IPS-15b (cell line): ENCODE results near the gene SLC39A11.
"Not testable (repeated sequence)": the region's sequence is repeated elsewhere in the genome, so short reads cannot be mapped to it uniquely, and the experiment has no call there.

Experiments used
- H3K27me3 ChIP-seq: one replicate; pipeline ENCODE4 v1.6.1; 2013; ENCODE audit warnings: low read length; ENCODE audit not compliant: control insufficient read depth, insufficient read depth
- H3K36me3 ChIP-seq: one replicate; pipeline ENCODE4 v1.6.1; 2013; ENCODE audit warnings: low read length; ENCODE audit not compliant: control insufficient read depth, insufficient read depth
- H3K4me1 ChIP-seq: one replicate; pipeline ENCODE4 v1.6.1; 2013; ENCODE audit warnings: mild to moderate bottlenecking, low read length; ENCODE audit not compliant: control insufficient read depth, insufficient read depth
- H3K4me3 ChIP-seq: one replicate; pipeline ENCODE4 v1.5.1; 2013; ENCODE audit warnings: low read depth, low read length
- H3K9ac ChIP-seq: one replicate; pipeline ENCODE4 v1.6.1; 2013; ENCODE audit warnings: low read depth, mild to moderate bottlenecking, low read length
- H3K9me3 ChIP-seq: one replicate; pipeline ENCODE4 v1.6.1; 2013; ENCODE audit warnings: mild to moderate bottlenecking, low read length; ENCODE audit not compliant: control insufficient read depth, insufficient read depth

The SLC39A11 gene

DNA sequence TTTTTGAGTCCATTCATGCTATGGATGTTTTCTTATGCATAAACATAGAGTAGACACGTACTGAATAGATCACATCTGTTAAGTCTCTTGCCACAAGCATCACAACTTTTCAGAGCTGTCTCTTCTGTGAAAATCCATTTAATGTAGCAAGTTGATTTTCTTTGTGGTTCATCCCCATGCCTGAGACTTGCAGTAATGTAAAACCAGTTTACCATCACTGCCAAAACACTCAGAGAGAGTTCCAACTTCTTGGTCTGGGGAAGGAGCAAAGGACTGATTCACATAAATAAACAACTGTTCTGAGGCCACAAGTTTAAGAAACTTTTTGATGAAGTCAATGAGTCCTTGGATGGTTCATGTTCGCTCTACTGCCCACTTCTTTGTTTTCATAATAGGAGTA, 24.8 kb downstream of the SLC39A11 start:
- not testable (repeated sequence) for H3K4me1 ChIP-seq, H3K9me3 ChIP-seq, H3K27me3 ChIP-seq, H3K36me3 ChIP-seq, H3K4me3 ChIP-seq, H3K9ac ChIP-seq

DNA sequence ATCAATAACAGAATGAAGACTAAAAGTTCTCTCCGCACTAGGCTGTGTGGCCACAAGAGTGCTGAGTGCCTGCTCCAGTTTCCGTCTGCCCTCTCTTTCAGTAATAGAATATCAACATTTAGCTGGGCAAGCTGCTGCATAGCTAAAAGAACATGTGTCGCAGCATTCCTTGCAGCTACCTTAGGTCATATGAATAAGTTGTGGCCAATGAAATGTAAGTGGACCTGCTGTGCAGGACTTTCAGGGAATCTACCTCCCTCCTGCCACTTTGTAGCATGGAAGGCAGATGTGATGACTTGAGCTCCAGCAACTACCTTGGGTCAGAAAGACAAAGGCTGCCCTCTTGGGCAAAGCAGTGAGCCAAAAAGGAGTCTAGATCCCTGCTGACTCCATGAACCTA, 25.4 kb downstream of the SLC39A11 start:
- H3K27me3 ChIP-seq = no peaks in the 10 kb centered on the region
- H3K4me1 ChIP-seq = no peaks in the 10 kb centered on the region
- no peak overlapping the region for H3K9ac ChIP-seq
- H3K9me3 ChIP-seq = peaks cover 4% of the 10 kb centered on the region
- no peak overlapping the region for H3K4me3 ChIP-seq
- H3K36me3 ChIP-seq = no peaks in the 10 kb centered on the region

DNA sequence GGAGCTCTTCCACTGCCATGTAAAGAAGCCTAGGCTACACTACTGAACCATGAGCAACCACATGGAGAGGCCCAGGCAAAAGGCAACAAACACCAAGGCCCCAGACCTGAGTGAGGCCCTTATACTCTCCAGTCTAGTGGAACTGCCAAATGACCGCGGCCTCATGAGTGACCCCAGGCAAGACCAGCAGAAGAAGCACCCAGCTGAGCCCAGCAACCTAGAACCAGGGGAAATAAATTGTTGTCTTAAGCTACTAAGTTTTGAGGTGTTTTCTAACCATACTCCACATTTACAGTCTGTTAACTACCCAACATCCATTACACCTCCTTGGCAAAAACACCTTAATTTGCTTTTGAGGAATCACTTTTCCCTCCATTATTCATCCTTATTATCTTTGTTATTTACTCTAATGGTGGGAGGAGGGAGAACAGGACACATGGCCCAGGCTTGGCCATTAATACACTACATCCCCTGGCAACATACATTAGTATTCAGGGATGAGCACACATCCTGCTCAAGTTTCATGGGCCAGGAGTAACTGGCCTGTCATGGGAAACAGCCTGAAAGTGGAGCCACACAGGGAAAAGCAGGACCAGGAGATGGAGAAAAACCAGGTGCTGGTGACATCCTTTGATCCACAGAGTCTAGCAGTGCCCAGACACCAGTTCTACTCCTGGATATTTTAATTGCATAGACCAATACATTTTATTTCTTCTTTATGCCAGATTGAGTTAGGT, 26.2 kb downstream of the SLC39A11 start:
- H3K9ac ChIP-seq = no peak overlapping the region
- H3K9me3 ChIP-seq = peaks cover 4% of the 10 kb centered on the region
- H3K27me3 ChIP-seq = no peaks in the 10 kb centered on the region
- no peaks in the 10 kb centered on the region for H3K4me1 ChIP-seq
- no peaks in the 10 kb centered on the region for H3K36me3 ChIP-seq
- no peak overlapping the region for H3K4me3 ChIP-seq

- Histone ChIP-seq H3K4me3 (no peak overlapping the region), H3K9ac (no peak overlapping the region), H3K27me3 (no peaks in the 10 kb centered on the region), H3K4me1 (no peaks in the 10 kb centered on the region), H3K9me3 (no peaks in the 10 kb centered on the region), H3K36me3 (no peaks in the 10 kb centered on the region)
Measured at GRCh38 chr17:73065376-73065775, 27.1 kb downstream of the SLC39A11 start.

DNA sequence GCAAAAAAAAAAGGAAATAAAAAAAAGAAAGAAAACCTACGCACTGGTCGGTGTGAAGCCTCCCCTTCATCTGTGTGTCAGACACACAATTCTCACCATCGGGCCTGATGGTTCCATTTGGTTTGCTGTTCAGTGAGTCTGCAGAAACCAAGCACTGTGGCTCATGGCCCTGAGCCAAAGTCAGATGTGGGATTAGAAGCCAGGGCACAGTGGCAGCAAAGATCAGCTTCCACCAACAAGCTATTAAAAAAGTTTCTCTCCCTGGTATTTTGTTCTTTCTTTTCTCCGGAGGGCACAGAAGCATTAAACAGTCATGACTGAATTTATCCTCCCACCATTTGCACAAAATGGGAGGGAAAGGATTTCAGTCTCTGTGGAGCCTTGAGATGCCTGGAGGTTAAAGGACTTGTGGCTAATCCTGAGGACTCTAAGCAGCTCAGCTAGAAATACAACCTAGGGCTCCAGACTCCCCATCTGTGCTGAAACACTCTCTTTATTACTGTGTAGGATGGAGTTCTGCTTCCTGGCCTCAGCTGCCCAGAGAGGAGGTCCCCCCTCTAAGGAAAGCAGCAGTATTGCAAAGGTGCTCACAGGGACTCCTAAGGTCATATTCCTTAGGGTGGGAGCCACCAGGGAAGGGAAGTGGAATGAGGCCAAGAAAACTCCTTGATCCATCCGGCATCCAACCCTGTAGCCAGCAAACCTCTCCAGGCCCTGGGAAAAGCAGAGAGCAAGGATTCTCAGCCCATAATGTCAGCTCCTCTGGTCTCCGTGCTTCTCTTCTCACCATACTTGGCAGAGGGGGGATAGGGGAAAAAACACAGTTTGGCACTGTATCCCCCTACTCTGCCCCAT, 28.2 kb downstream of the SLC39A11 start:
- no peaks in the 10 kb centered on the region for H3K9me3 ChIP-seq
- no peaks in the 10 kb centered on the region for H3K36me3 ChIP-seq
- no peak overlapping the region for H3K9ac ChIP-seq
- H3K4me3 ChIP-seq = no peak overlapping the region
- no peaks in the 10 kb centered on the region for H3K4me1 ChIP-seq
- no peaks in the 10 kb centered on the region for H3K27me3 ChIP-seq

DNA sequence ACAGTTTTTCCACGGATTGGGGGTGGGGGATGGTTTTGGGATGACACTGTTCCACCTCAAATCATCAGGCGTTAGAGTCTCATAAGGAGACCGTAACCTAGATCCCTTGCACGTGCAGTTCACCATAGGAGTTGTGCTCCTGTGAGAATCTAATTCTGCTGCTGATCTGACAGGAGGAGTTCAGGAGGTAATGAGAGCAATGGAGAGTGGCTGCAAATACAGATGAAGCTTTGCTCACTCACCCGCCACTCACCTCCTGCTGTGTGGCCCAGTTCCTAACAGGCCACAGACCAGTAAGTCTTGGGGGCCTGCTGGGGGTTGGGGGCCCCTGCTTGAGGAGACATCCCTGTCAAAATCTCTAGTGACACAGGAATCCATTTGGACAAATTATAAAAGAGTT, 29.8 kb downstream of the SLC39A11 start:
- no peaks in the 10 kb centered on the region for H3K4me1 ChIP-seq
- H3K36me3 ChIP-seq = no peaks in the 10 kb centered on the region
- H3K9ac ChIP-seq = no peak overlapping the region
- no peaks in the 10 kb centered on the region for H3K9me3 ChIP-seq
- no peaks in the 10 kb centered on the region for H3K27me3 ChIP-seq
- no peak overlapping the region for H3K4me3 ChIP-seq

GRCh38 chr17:73061161-73061560, 31.3 kb downstream of the SLC39A11 start:
- Histone ChIP-seq H3K4me1 (no peaks in the 10 kb centered on the region), H3K4me3 (no peak overlapping the region), H3K27me3 (no peaks in the 10 kb centered on the region), H3K9ac (no peak overlapping the region), H3K9me3 (no peaks in the 10 kb centered on the region), H3K36me3 (no peaks in the 10 kb centered on the region)

GRCh38 chr17:73060721-73061120, 31.8 kb downstream of the SLC39A11 start:
- H3K9me3 ChIP-seq = no peaks in the 10 kb centered on the region
- no peaks in the 10 kb centered on the region for H3K36me3 ChIP-seq
- H3K4me1 ChIP-seq = no peaks in the 10 kb centered on the region
- H3K27me3 ChIP-seq = no peaks in the 10 kb centered on the region
- no peak overlapping the region for H3K9ac ChIP-seq
- no peak overlapping the region for H3K4me3 ChIP-seq

GRCh38 chr17:73059713-73060112, 32.8 kb downstream of the SLC39A11 start:
- not testable (repeated sequence) for H3K27me3 ChIP-seq, H3K9ac ChIP-seq, H3K4me3 ChIP-seq, H3K36me3 ChIP-seq, H3K4me1 ChIP-seq, H3K9me3 ChIP-seq

DNA sequence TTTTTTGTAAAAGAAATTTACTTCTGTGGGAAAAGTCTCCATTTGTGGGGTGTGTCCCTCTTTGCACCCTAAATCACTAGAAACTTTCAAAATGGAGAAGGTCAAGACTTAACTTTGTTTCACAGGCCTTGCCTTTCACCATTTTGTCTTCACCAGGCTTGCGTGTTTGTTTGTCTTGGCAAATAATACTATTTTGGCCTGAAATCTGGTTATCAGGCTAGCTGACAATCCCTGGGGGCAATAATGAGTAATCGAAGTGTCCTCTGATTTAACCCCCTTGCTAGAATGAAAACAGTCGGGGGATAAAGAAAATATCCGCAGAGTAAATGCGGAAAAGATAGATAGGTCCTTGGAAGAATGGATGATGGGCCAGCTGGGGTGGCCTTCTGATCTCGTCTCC, 34.5 kb downstream of the SLC39A11 start:
- no peaks in the 10 kb centered on the region for H3K36me3 ChIP-seq
- H3K4me1 ChIP-seq = no peaks in the 10 kb centered on the region
- H3K27me3 ChIP-seq = no peaks in the 10 kb centered on the region
- H3K9ac ChIP-seq = no peak overlapping the region
- no peak overlapping the region for H3K4me3 ChIP-seq
- no peaks in the 10 kb centered on the region for H3K9me3 ChIP-seq

- H3K9me3 ChIP-seq = no peaks in the 10 kb centered on the region
- H3K9ac ChIP-seq = no peak overlapping the region
Measured at GRCh38 chr17:73057196-73057595, 35.3 kb downstream of the SLC39A11 start.

GRCh38 chr17:73052923-73053322, 39.6 kb downstream of the SLC39A11 start:
- Histone ChIP-seq H3K4me1 (no peaks in the 10 kb centered on the region), H3K4me3 (no peak overlapping the region), H3K27me3 (no peaks in the 10 kb centered on the region)

More at GRCh38 chr17:73057196-73057595, 35.3 kb downstream of the SLC39A11 start:
- Histone ChIP-seq H3K36me3 (no peaks in the 10 kb centered on the region), H3K27me3 (no peaks in the 10 kb centered on the region), H3K4me1 (no peaks in the 10 kb centered on the region), H3K4me3 (no peak overlapping the region)

More at GRCh38 chr17:73052923-73053322, 39.6 kb downstream of the SLC39A11 start:
- Histone ChIP-seq H3K36me3 (no peaks in the 10 kb centered on the region), H3K9me3 (no peaks in the 10 kb centered on the region), H3K9ac (no peak overlapping the region)
